ENCODE data around the gene SLC10A1.

GRCh38 chr14:69820991-69821390 is 23.9 kb upstream of the SLC10A1 start:
- no peak for TF ChIP-seq CTCF (conservative IDR thresholded peaks at IDR 0.05)
- no peak for TF ChIP-seq ZFX (IDR thresholded peaks at IDR 0.05)

Data from C4-2B (cell line).